Chondrocyte (in vitro differentiated cells): ENCODE results near the gene INPP5A. TPM values are rescaled to one million over a fixed set of nuclear protein-coding genes. Genes with fewer than 3 reads are reported as not detected.
"Not testable (repeated sequence)": the region's sequence is repeated elsewhere in the genome, so short reads cannot be mapped to it uniquely, and the experiment has no call there.

ENCODE experiments used
- DNase-seq: peaks from one replicate; pipeline ENCODE4 v3.0.0; 2021; ENCODE audit warnings: mixed read lengths, low spot score
- H3K27ac Mint-ChIP-seq: one replicate; pipeline ENCODE4 v1.8.0; 2021; ENCODE audit warnings: mild to moderate bottlenecking, moderate library complexity, mixed read lengths; ENCODE audit not compliant: unreplicated experiment
- H3K27me3 Mint-ChIP-seq: 2 replicates; pipeline ENCODE4 v1.8.0; 2021; ENCODE audit warnings: low read depth, mixed read lengths
- H3K36me3 Mint-ChIP-seq: 2 replicates; pipeline ENCODE4 v1.8.0; 2021; ENCODE audit warnings: low read depth, mixed read lengths
- H3K4me1 Mint-ChIP-seq: 2 replicates; pipeline ENCODE4 v1.8.0; 2021; ENCODE audit warnings: low read depth, mild to moderate bottlenecking, mixed read lengths
- H3K4me3 Mint-ChIP-seq: one replicate; pipeline ENCODE4 v1.8.0; 2021; ENCODE audit warnings: mild to moderate bottlenecking, moderate library complexity, mixed read lengths; ENCODE audit not compliant: unreplicated experiment
- H3K9me3 Mint-ChIP-seq: 2 replicates; pipeline ENCODE4 v1.8.0; 2021; ENCODE audit warnings: low read depth, mixed read lengths
- total RNA-seq: library from RNA; stranded (reverse); gene quantifications from 3 replicates; pipeline ENCODE4 v1.2.1, GENCODE V29; 2021
- TF ChIP-seq, protein P1 (sequence below): fragments of 200-600 bp; sonication (generic); IDR thresholded peaks from 2 replicates; pipeline ENCODE4 v1.5.0; 2021; ENCODE audit warnings: antibody characterized with exemption, mild to moderate bottlenecking, moderate library complexity

The INPP5A gene
- total RNA-seq, 1 donor from 2014 or later: 40.6 TPM

DNA sequence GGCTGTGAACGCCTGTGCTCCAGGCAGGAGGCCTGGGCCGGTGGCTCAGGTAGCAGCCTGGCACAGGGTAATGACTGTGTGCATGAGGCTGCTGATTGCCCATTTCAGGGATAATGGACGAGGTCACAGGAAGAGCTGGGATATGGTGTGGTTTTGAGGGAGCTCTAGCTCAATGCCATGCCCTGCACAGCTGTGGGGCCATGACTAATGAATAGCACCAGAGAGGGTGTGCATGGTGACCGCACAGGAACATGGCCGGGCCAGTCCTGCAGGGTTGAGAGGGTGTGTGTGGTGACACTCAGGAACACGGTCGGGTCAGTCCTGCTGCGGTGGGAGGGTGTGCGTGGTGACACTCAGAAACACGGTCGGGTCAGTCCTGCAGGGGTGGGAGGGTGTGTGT is 226.5 kb downstream of the INPP5A start:
- Mint-ChIP-seq H3K27me3 (no peaks in the 10 kb centered on the region), H3K4me3 (no peak overlapping the region), H3K4me1 (no peaks in the 10 kb centered on the region), H3K9me3 (peaks cover 3% of the 10 kb centered on the region), H3K36me3 (peaks cover 19% of the 10 kb centered on the region), H3K27ac (no peak overlapping the region)
- no peak for DNase-seq
- TF ChIP-seq, protein P1, sequence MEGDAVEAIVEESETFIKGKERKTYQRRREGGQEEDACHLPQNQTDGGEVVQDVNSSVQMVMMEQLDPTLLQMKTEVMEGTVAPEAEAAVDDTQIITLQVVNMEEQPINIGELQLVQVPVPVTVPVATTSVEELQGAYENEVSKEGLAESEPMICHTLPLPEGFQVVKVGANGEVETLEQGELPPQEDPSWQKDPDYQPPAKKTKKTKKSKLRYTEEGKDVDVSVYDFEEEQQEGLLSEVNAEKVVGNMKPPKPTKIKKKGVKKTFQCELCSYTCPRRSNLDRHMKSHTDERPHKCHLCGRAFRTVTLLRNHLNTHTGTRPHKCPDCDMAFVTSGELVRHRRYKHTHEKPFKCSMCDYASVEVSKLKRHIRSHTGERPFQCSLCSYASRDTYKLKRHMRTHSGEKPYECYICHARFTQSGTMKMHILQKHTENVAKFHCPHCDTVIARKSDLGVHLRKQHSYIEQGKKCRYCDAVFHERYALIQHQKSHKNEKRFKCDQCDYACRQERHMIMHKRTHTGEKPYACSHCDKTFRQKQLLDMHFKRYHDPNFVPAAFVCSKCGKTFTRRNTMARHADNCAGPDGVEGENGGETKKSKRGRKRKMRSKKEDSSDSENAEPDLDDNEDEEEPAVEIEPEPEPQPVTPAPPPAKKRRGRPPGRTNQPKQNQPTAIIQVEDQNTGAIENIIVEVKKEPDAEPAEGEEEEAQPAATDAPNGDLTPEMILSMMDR: no peak

DNA sequence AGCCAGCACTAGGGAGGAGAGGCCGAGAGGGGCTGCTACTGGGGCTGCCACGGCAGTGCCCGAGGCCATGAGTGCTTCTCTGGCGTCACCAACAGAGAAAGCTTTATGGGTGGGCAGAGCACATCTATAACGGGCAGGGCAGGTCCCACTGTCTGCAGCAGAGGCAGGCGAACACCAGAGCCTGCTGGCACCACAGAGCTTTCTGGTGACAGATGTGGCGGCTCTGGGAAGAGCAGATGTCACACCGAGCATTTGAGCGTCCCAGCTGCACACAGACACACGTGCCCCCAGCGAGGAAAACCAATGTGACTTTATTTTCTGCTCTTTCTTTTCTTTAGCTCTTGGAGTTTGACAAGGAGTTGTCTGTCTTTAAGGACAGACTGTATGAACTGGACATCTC is 227.8 kb downstream of the INPP5A start:
- no peak overlapping the region for H3K27ac Mint-ChIP-seq
- DNase-seq: no peak
- no peak overlapping the region for H3K4me3 Mint-ChIP-seq
- no peaks in the 10 kb centered on the region for H3K27me3 Mint-ChIP-seq
- H3K9me3 Mint-ChIP-seq: peaks cover 3% of the 10 kb centered on the region
- TF ChIP-seq, protein P1: no peak
- H3K4me1 Mint-ChIP-seq: no peaks in the 10 kb centered on the region
- H3K36me3 Mint-ChIP-seq: peaks cover 19% of the 10 kb centered on the region

GRCh38 chr10:132766291-132766690 is 228.7 kb downstream of the INPP5A start:
- TF ChIP-seq, protein P1: no peak
- DNase-seq: no peak
- H3K4me1 Mint-ChIP-seq: no peaks in the 10 kb centered on the region
- no peaks in the 10 kb centered on the region for H3K27me3 Mint-ChIP-seq
- H3K4me3 Mint-ChIP-seq: no peak overlapping the region
- no peak overlapping the region for H3K27ac Mint-ChIP-seq
- peaks cover 3% of the 10 kb centered on the region for H3K9me3 Mint-ChIP-seq
- peaks cover 15% of the 10 kb centered on the region for H3K36me3 Mint-ChIP-seq

DNA sequence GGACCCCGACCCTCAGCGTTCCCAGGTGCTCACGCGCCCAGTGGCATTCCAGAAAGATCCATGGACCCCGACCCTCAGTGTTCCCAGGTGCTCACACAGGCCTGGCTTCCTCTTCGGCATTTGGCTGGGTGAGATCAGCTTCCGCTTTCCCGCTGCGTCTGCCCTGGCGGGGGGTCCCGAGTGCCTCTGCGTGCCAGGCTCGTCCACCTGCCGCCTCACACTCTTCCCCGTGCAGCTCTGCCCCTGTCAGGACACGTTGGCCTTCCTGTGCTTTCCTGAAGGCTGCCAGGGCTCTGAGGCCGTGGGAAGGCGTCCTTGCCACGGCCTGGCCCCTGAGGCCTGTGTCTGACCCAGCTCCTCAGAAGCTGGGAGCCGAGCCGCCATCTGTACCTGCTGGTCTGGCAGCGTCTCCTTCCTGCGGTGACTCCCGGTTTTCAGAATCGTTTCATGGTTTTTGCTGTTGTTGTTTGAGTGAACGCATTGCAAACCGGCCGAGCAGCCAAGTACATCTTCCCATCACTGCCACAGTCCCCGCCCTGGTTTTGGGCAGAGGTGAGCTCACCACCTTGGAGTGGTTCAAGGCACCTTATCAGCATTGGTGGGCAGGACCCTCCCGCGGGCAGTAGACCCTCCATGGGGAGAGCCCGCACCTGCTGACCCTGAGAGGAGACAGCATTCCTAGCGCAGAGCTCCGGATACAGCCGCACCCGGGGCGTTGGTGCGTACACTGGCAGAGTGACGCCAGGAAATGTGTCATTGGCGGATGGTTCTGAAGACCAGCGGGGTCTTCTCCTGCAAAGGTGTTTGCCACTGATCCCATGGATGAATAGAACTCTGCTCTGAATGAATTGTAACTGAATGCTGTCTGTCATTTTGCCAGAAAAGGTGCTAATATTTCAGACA is 231.0 kb downstream of the INPP5A start:
- peaks cover 8% of the 10 kb centered on the region for H3K36me3 Mint-ChIP-seq
- no peak overlapping the region for H3K27ac Mint-ChIP-seq
- TF ChIP-seq, protein P1: no peak
- no peak for DNase-seq
- H3K9me3 Mint-ChIP-seq: no peaks in the 10 kb centered on the region
- no peaks in the 10 kb centered on the region for H3K4me1 Mint-ChIP-seq
- H3K4me3 Mint-ChIP-seq: no peak overlapping the region
- H3K27me3 Mint-ChIP-seq: no peaks in the 10 kb centered on the region

DNA sequence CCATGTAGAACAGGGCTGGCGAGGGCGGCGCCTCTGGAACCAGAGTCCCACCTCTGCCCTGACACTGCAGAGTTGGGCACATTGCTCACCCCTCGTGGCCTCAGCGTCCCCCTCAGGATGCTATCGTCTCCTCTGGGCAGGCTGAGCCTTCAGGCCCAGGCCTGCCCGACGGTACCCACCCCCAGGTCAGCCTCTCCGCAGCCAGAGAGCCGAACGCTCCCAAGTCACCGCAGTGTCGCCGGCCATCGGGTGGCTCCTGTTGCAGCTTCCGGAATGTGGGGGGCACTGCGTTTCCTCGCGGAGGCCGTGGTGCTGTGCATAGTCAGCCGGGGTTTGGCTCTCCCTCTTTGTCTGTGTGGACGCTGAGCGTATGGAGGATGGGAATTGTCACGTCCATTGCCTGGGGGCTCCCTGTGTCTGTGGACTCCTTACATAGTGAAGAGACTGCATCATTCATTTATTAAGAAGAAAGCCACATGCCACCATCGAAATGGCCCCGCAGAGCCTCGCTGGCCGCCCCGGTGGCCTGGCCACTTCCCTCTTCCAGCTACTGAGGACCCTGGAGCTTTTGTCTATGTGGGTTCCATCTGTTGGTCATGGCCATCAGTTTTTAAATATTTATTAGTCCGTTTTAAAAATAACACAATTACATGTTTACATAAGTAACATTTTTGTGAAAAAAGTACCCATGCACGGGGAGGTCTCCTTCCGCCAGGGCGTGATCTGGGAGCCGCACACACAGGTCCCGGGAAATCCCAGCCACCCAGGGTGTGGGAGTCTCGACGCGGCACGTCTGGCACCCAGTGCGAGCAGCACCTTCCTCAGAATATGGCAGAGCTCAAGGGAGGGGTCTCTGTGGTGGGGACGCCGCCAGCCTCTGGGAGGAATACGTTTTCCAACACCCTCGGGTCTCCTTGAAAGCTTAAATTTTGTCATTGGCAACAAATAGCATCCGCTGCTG is 232.8 kb downstream of the INPP5A start:
- H3K4me3 Mint-ChIP-seq: no peak overlapping the region
- DNase-seq: no peak
- H3K27me3 Mint-ChIP-seq: no peaks in the 10 kb centered on the region
- H3K4me1 Mint-ChIP-seq: no peaks in the 10 kb centered on the region
- no peak overlapping the region for H3K27ac Mint-ChIP-seq
- H3K36me3 Mint-ChIP-seq: peaks cover 8% of the 10 kb centered on the region
- no peaks in the 10 kb centered on the region for H3K9me3 Mint-ChIP-seq
- TF ChIP-seq, protein P1: no peak

- H3K27ac Mint-ChIP-seq, H3K9me3 Mint-ChIP-seq, DNase-seq, H3K4me1 Mint-ChIP-seq, H3K36me3 Mint-ChIP-seq, H3K4me3 Mint-ChIP-seq, H3K27me3 Mint-ChIP-seq: not testable (repeated sequence)
Measured at GRCh38 chr10:132772816-132773215, 235.2 kb downstream of the INPP5A start.
